Astrocyte of the spinal cord (primary cell): ENCODE measurements around the gene MRPL36.

Experiments used
- DNase-seq: peaks from one replicate; pipeline ENCODE4 v3.0.0; 2011; ENCODE audit warnings: low read depth, low spot score
- H3K4me3 ChIP-seq: 2 replicates; pipeline ENCODE4 v1.5.1; 2011; ENCODE audit warnings: low read depth, mild to moderate bottlenecking, low read length, moderate library complexity
- in situ Hi-C: cut with HindIII; loops from 2 replicates; pipeline ENCODE4 v1.10.0; 2017; ENCODE audit warnings: low sequenced_read_pairs
- TF ChIP-seq, protein P1 (sequence below): IDR thresholded peaks from 2 replicates; pipeline ENCODE4 v1.5.1; 2012; ENCODE audit warnings: low read depth, mild to moderate bottlenecking, low read length, inconsistent platforms

The MRPL36 gene

DNA sequence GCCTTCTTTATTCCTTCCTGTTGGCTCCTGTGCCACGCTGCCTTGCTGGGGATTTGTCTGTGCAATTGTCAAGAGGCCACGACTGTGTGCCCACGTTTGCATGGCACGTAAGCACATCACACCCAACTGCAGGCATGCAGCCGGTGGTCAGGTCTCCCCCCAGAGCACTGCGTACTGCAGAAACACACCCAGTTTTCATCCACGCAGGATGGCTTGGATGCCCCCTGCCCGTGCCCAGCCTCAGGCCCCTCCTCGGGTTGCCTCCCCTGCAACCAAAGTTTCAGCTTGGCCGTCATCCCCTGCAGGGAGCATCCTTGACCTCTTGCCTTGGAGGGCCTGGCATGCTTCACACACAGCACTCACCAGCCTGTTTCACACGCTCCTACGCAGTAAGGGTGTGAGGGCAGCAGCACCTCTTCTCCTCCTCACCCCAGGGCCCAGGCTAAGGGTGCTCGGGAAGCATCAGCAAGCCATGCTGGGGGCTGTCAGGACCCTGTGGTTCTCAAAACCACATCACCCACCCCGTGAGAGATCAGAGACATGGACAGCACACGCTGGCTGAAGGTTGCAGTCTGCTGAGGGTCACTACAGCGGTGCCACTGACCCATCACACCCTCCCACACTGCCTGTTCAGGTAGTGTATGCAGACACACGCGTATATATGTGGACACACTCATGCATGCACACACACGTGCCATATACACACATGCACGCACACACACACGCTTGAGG, 3.1 kb downstream of the MRPL36 start:
- DNase-seq = no peak
- in situ Hi-C loops = no loop called here
- no peak overlapping the region for H3K4me3 ChIP-seq
- TF ChIP-seq, protein P1, sequence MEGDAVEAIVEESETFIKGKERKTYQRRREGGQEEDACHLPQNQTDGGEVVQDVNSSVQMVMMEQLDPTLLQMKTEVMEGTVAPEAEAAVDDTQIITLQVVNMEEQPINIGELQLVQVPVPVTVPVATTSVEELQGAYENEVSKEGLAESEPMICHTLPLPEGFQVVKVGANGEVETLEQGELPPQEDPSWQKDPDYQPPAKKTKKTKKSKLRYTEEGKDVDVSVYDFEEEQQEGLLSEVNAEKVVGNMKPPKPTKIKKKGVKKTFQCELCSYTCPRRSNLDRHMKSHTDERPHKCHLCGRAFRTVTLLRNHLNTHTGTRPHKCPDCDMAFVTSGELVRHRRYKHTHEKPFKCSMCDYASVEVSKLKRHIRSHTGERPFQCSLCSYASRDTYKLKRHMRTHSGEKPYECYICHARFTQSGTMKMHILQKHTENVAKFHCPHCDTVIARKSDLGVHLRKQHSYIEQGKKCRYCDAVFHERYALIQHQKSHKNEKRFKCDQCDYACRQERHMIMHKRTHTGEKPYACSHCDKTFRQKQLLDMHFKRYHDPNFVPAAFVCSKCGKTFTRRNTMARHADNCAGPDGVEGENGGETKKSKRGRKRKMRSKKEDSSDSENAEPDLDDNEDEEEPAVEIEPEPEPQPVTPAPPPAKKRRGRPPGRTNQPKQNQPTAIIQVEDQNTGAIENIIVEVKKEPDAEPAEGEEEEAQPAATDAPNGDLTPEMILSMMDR = no peak

DNA sequence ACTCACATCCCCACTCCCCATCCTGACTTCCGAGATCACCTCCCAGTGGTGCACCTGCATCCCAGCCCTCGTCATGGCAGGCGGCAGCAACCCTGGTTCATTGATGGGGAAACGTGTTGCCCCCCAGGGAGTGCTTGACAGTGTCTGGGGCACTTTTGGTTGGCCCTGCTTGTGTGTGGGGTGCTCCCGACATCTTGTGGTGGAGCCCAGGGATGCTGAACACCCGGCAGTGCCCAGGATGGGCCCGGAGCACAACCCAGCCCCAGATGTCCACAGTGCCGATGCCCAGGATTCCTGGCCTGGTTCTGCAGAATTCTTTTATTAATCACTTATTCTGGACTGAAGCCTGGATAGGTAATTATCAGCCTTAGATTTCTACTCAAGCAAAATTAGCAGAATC, 3.7 kb downstream of the MRPL36 start:
- H3K4me3 ChIP-seq = no peak overlapping the region
- TF ChIP-seq, protein P1 = no peak
- in situ Hi-C loops = no loop called here
- DNase-seq = no peak

DNA sequence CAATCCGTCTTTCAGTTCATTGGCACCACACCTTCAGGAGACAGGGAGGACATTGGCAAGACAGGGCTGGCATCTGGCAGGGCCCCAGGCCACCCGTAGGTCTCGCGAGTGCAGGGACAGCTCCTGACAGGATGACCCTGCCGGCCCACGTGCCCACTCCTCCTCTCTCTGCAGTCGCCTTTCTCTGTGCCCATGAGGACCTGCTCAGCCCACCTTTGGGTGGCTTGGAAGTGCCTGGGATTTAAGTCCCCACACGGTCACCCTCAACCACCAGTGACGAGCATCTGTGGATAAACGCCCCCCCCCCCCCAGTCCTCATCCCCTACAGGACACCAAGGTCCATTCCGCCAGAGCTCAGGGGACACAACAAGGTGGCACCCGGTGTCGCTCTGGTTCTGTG, 4.1 kb downstream of the MRPL36 start:
- in situ Hi-C loops = no loop called here
- no peak overlapping the region for H3K4me3 ChIP-seq
- DNase-seq = no peak
- TF ChIP-seq, protein P1 = no peak

DNA sequence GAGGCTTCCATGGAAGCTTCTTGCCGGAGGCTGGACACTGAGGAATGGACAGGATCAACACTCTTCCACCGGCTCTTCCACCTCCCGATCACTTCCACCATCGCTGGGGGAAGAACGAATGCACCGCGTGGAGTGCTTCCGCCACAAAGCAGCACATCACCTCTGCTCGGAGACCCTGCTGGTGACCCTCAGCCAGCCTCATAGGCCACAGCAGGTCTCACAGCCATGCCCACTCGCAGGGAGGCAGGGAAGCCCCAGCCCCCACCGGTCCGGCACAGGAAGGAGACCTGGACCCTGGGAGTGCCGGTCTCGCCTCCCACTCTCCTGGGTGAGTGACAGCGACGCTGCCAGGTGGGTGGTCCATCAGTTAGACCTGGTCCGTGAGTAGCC, 4.7 kb downstream of the MRPL36 start:
- no peak overlapping the region for H3K4me3 ChIP-seq
- TF ChIP-seq, protein P1 = no peak
- no peak for DNase-seq
- in situ Hi-C loops = no loop called here

DNA sequence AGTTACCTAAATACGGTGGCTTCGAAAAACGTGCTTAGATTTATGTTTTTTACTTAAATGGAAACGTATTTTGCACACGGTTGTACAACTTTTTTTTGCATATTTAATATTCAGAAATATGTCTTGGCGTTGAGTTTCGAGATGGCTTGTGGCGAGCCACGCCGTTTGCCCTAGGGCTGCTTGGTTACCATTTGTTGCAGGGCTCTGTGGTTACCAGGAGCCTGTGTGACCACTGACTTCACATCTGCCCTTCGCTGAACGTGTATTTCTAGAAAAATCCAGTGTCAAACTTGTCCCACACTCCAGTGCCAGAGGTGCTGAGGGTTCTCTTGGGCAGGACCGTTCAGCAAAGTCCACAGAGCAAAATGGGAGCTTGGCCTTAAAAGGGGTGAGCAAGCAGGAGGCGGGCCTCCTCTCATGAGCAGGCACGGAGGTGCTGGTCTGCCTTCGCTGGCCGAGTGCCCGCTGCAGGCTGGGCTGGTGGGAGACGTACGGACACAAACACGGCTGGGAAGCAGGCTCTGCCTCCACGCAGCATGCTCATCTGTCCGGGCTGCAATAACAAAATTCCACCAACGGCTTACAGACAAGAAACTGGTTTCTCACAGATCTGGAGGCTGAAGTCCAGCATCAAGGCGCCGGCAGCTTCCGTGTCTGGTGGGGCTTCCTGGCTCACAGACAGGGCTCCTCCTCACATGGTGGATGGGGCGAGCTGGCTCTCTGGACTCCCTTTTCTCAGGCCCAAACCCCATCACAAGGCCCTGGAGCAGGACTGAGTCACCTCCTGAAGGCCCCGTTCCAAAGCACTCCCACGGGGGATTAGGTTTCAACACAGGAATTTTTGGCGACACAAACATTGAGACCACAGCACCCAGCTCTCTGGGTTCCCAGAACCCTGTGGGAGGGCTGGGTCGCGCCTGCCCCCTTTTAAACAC, 5.4 kb downstream of the MRPL36 start:
- no peak overlapping the region for H3K4me3 ChIP-seq
- TF ChIP-seq, protein P1 = no peak
- in situ Hi-C loops = no loop called here
- DNase-seq = peak; percentile 85

DNA sequence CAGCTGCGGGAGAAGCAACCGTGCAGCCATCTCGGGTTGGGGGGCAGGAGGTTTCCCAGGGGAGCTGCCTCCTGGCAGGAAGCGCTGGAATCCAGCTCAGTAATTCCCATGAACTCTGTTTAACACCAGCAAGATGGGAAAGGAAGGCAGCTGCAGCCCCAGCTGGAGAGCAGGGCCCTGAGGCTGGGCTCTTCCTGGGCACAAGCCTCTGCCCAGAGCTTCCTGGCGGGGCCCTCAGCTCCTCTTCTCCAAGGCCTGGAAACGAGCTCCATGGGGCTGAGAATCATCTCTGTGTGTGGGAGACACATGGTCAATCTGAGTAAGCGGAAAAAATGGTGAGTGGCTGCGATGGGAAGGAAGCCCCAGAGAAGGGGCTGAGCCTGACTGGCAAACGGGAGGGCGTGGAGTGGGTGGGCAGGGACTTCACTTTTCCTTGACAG, 6.3 kb downstream of the MRPL36 start:
- no peak overlapping the region for H3K4me3 ChIP-seq
- peak; percentile 32 for DNase-seq
- TF ChIP-seq, protein P1 = no peak
- in situ Hi-C loops = no loop called here
